HepG2 (cell line): ENCODE results near the gene URM1. TPM values are rescaled to one million over a fixed set of nuclear protein-coding genes. Genes with fewer than 3 reads are reported as not detected.

ENCODE experiments used
- ARID4A ChIP-seq: sonication (generic); formaldehyde crosslinking; IDR thresholded peaks from 2 replicates; pipeline ENCODE4 v1.5.0; 2020; ENCODE audit warnings: mild to moderate bottlenecking, missing genetic modification reagents, borderline replicate concordance
- BRD4 ChIP-seq: sonication (generic); formaldehyde crosslinking; IDR thresholded peaks from 2 replicates; pipeline ENCODE4 v1.4.0; 2020; ENCODE audit warnings: missing genetic modification reagents
- DBP ChIP-seq: sonication (generic); formaldehyde crosslinking; IDR thresholded peaks from 2 replicates; pipeline ENCODE4 v1.4.0; 2020; ENCODE audit warnings: missing genetic modification reagents; ENCODE audit errors: not compliant biosample characterization
- GATA4 ChIP-seq: sonication (generic); IDR thresholded peaks from 2 replicates; pipeline ENCODE4 v1.6.1; 2016; ENCODE audit warnings: antibody characterized with exemption, low read depth, borderline replicate concordance
- HNRNPH1 ChIP-seq: fragments of 200-400 bp; formaldehyde crosslinking; optimal IDR thresholded peaks from 2 replicates; pipeline ENCODE3; 2017; ENCODE audit warnings: mild to moderate bottlenecking, low read depth, low read length
- NFIB ChIP-seq: sonication (generic); formaldehyde crosslinking; IDR thresholded peaks from 2 replicates; pipeline ENCODE4 v1.9.0; 2021; ENCODE audit warnings: missing genetic modification reagents, mild to moderate bottlenecking, borderline replicate concordance
- PITX1 ChIP-seq: sonication (generic); formaldehyde crosslinking; IDR thresholded peaks from 2 replicates; pipeline ENCODE4 v1.5.1; 2020; ENCODE audit warnings: mild to moderate bottlenecking, missing genetic modification reagents
- SALL1 ChIP-seq: sonication (generic); formaldehyde crosslinking; IDR thresholded peaks from 2 replicates; pipeline ENCODE4 v1.8.0; 2022; ENCODE audit warnings: mild to moderate bottlenecking, missing genetic modification reagents
- TBX3 ChIP-seq: fragments of 450-650 bp; IDR thresholded peaks from 2 replicates; pipeline ENCODE4 v1.6.1; 2017; ENCODE audit warnings: antibody characterized with exemption, mild to moderate bottlenecking, inconsistent platforms, borderline replicate concordance
- U2AF2 ChIP-seq: fragments of 200-400 bp; formaldehyde crosslinking; IDR thresholded peaks from 2 replicates; pipeline ENCODE4 v1.6.1; 2017; ENCODE audit warnings: low read depth, mild to moderate bottlenecking, low read length
- ZBTB14 ChIP-seq: sonication (generic); formaldehyde crosslinking; IDR thresholded peaks from 2 replicates; pipeline ENCODE4 v1.4.0; 2020; ENCODE audit warnings: missing genetic modification reagents
- ZBTB43 ChIP-seq: sonication (generic); formaldehyde crosslinking; conservative IDR thresholded peaks from 2 replicates; pipeline ENCODE4 v1.4.0; 2020; ENCODE audit warnings: missing genetic modification reagents
- ZGPAT ChIP-seq: IDR thresholded peaks from 2 replicates; pipeline ENCODE4 v1.6.1; 2016; ENCODE audit warnings: mild to moderate bottlenecking
- ZNF317 ChIP-seq: sonication (generic); formaldehyde crosslinking; IDR thresholded peaks from 2 replicates; pipeline ENCODE4 v1.5.0; 2020; ENCODE audit warnings: mild to moderate bottlenecking, missing genetic modification reagents
- ZNF33B ChIP-seq: sonication (generic); formaldehyde crosslinking; IDR thresholded peaks from 2 replicates; pipeline ENCODE4 v1.5.1; 2020; ENCODE audit warnings: mild to moderate bottlenecking, missing genetic modification reagents
- ZNF7 ChIP-seq: IDR thresholded peaks from 2 replicates; pipeline ENCODE4 v1.6.1; 2016; ENCODE audit warnings: missing biosample characterization, missing genetic modification reagents
- ZNF710 ChIP-seq: sonication (generic); formaldehyde crosslinking; IDR thresholded peaks from 2 replicates; pipeline ENCODE4 v1.5.0; 2020; ENCODE audit warnings: mild to moderate bottlenecking, missing genetic modification reagents, borderline replicate concordance
- ZNF768 ChIP-seq: sonication (generic); formaldehyde crosslinking; IDR thresholded peaks from 2 replicates; pipeline ENCODE4 v1.4.0; 2020; ENCODE audit warnings: missing genetic modification reagents
- polyA plus RNA-seq, 8 experiments: library from polyadenylated mRNA; depleted of rRNA in 3 of 8; stranded (reverse) in 7 of 8; unstranded in 1 of 8; fragments of >200 nt; fragmentation: Illumina TruSeq in 4 of 8; extraction: Trizol in 4 of 8; gene quantifications; 2 replicates each; pipeline versions ENCODE4 v1.2.1 to v1.2.3, GENCODE V29; 2011 to 2016; ENCODE audit warnings: low read depth in 4 of 8, missing spikeins in 1 of 8, mixed read lengths in 1 of 8; ENCODE audit not compliant: insufficient read depth in 1 of 8
- total RNA-seq, 5 experiments: library from RNA; depleted of rRNA; stranded (reverse); fragments of >200 nt; fragmentation: Illumina TruSeq; extraction: Trizol; gene quantifications; 2 replicates each; pipeline ENCODE4 v1.2.3, GENCODE V29; 2016; ENCODE audit warnings: low read depth in 1 of 5

The URM1 gene
- total and polyA plus RNA-seq, 2 of the 13 experiments (the other 11 are each of a cell fraction or from before 2014, with no cell fraction given) = 37.1 to 41.3 TPM

GRCh38 chr9:128420060-128420650, 49.0 kb downstream of the URM1 start (continued):
- TF ChIP-seq ZNF7 (CRISPR knock-in tag) (no peak), DBP (CRISPR knock-in tag) (no peak), TBX3 (no peak), BRD4 (CRISPR knock-in tag) (no peak), ARID4A (CRISPR knock-in tag) (no peak; the same call in 1 of the 2 replicates), ZNF710 (CRISPR knock-in tag) (no peak), NFIB (no peak), HNRNPH1 (no peak), SALL1 (CRISPR knock-in tag) (peak; percentile 66), ZNF317 (CRISPR knock-in tag) (no peak), ZNF768 (CRISPR knock-in tag) (peak; percentile 55; the same call in 1 of the 2 replicates), ZBTB43 (CRISPR knock-in tag) (peak; percentile 36; the same call in 1 of the 2 replicates), ZGPAT (CRISPR knock-in tag) (peak; percentile 44; the same call in 1 of the 2 replicates), GATA4 (0 out of 2 replicates have a peak, but pooled peaks have one; percentile 19), ZNF33B (CRISPR knock-in tag) (0 out of 2 replicates have a peak, but pooled peaks have one; percentile 88), ZBTB14 (CRISPR knock-in tag) (no peak), U2AF2 (no peak), PITX1 (CRISPR knock-in tag) (peak; percentile 22; the same call in 1 of the 2 replicates)
